GM19438 (cell line): ENCODE measurements around the gene DAB1.

Experiments used
- ATAC-seq: cut with Tn5 transposase; IDR thresholded peaks from one replicate; pipeline ENCODE4 v1.9.1; 2021; ENCODE audit warnings: low read depth; ENCODE audit not compliant: unreplicated experiment

Gene DAB1

GRCh38 chr1:57324388-57324787 lies 99.5 kb downstream of the DAB1 start:
- ATAC-seq = no peak

- no peak for ATAC-seq
Observed at GRCh38 chr1:57321776-57322175, 102.1 kb downstream of the DAB1 start.

GRCh38 chr1:57319791-57320190 lies 104.1 kb downstream of the DAB1 start:
- no peak for ATAC-seq

- ATAC-seq = no peak
Observed at GRCh38 chr1:57319165-57319564, 104.7 kb downstream of the DAB1 start.

GRCh38 chr1:57316861-57317260 lies 107.0 kb downstream of the DAB1 start:
- no peak for ATAC-seq

GRCh38 chr1:57316291-57316690 lies 107.6 kb downstream of the DAB1 start:
- no peak for ATAC-seq

GRCh38 chr1:57312869-57313268 lies 111.0 kb downstream of the DAB1 start:
- ATAC-seq = no peak

- ATAC-seq = no peak
Observed at GRCh38 chr1:57311411-57311810, 112.4 kb downstream of the DAB1 start.

- no peak for ATAC-seq
Observed at GRCh38 chr1:57311006-57311405, 112.9 kb downstream of the DAB1 start.

- ATAC-seq = no peak
Observed at GRCh38 chr1:57309630-57310029, 114.2 kb downstream of the DAB1 start.

GRCh38 chr1:57307392-57308170 lies 116.3 kb downstream of the DAB1 start:
- peak; percentile 95 for ATAC-seq

- no peak for ATAC-seq
Observed at GRCh38 chr1:57304591-57304990, 119.3 kb downstream of the DAB1 start.

GRCh38 chr1:57302812-57303596 lies 120.9 kb downstream of the DAB1 start:
- no peak for ATAC-seq

GRCh38 chr1:57300186-57300585 lies 123.7 kb downstream of the DAB1 start:
- no peak for ATAC-seq

GRCh38 chr1:57296726-57297250 lies 127.1 kb downstream of the DAB1 start:
- no peak for ATAC-seq

GRCh38 chr1:57295326-57295725 lies 128.5 kb downstream of the DAB1 start:
- ATAC-seq = no peak

GRCh38 chr1:57294177-57294576 lies 129.7 kb downstream of the DAB1 start:
- no peak for ATAC-seq

- ATAC-seq = no peak
Observed at GRCh38 chr1:57293214-57293613, 130.6 kb downstream of the DAB1 start.

- no peak for ATAC-seq
Observed at GRCh38 chr1:57289781-57290180, 134.1 kb downstream of the DAB1 start.

GRCh38 chr1:57285992-57286391 lies 137.9 kb downstream of the DAB1 start:
- ATAC-seq = no peak

- ATAC-seq = no peak
Observed at GRCh38 chr1:57282411-57282810, 141.4 kb downstream of the DAB1 start.

- ATAC-seq = no peak
Observed at GRCh38 chr1:57281324-57281723, 142.5 kb downstream of the DAB1 start.
